Endothelial cell of umbilical vein (primary cell): ENCODE results near the gene GRID1. TPM values are rescaled to one million over a fixed set of nuclear protein-coding genes. Genes with fewer than 3 reads are reported as not detected.

ENCODE experiments used
- BruUV-seq: library from RNA; stranded (reverse); fragments of 400-500 nt; replicated peaks from 2 replicates; lab custom pipeline; 2021; lab: Mats Ljungman, UMichigan
- CTCF ChIA-PET: fragments of 300-600, 350-600 bp; sonication (Branson Sonifier 250); formaldehyde crosslinking; loops from one replicate; lab custom pipeline; 2021; ENCODE audit warnings: antibody characterized with exemption, inconsistent platforms; lab: Charles Lee
- POLR2A ChIA-PET: fragments of 300-600, 350-600 bp; sonication (Branson Sonifier 250); formaldehyde crosslinking; loops from one replicate; lab custom pipeline; 2021; ENCODE audit warnings: antibody characterized with exemption, inconsistent platforms; lab: Charles Lee
- DNase-seq: peaks from one replicate; pipeline ENCODE4 v3.0.0-alpha.2; 2011; ENCODE audit warnings: low read depth, low spot score
- FAIRE-seq: peaks from 2 replicates; lab custom pipeline; 2011; peaks lifted over from hg19 to GRCh38; lab: Jason Lieb, UNC
- H2AFZ ChIP-seq: 2 replicates; pipeline ENCODE4 v1.6.0; 2012; ENCODE audit warnings: low read depth, low read length, control low read depth, inconsistent platforms
- H3K27ac ChIP-seq: 2 replicates; pipeline ENCODE4 v1.5.1; 2011; ENCODE audit warnings: low read depth, mild to moderate bottlenecking, control low read depth, low read length, moderate library complexity; ENCODE audit not compliant: insufficient read depth
- H3K27me3 ChIP-seq, 2 experiments: 2 replicates each; pipeline versions ENCODE4 v1.6.0 to v1.6.1; 2011; ENCODE audit warnings: low read length in 2 of 2, mixed read lengths in 1 of 2; ENCODE audit not compliant: control insufficient read depth in 2 of 2, insufficient read depth in 2 of 2
- H3K36me3 ChIP-seq, 2 experiments: 2 replicates in 1 of 2; 3 replicates in 1 of 2; pipeline ENCODE4 v1.5.1; 2011; ENCODE audit warnings: low read length in 2 of 2, mild to moderate bottlenecking in 1 of 2, moderate library complexity in 1 of 2; ENCODE audit not compliant: control insufficient read depth in 2 of 2, insufficient read depth in 2 of 2; ENCODE audit errors: extremely low read depth in 1 of 2
- H3K4me1 ChIP-seq: 3 replicates; pipeline ENCODE4 v1.5.1; 2011; ENCODE audit warnings: mild to moderate bottlenecking, low read length; ENCODE audit not compliant: control insufficient read depth, insufficient read depth; ENCODE audit errors: extremely low read depth
- H3K4me2 ChIP-seq: 2 replicates; pipeline ENCODE4 v1.6.1; 2011; ENCODE audit warnings: low read length, control low read depth, mixed read lengths; ENCODE audit not compliant: insufficient read depth
- H3K4me3 ChIP-seq, 3 experiments: fragments of 200-600 bp in 1 of 3; sonication (generic), shearing (Covaris generic) in 1 of 3; replicated peaks in 1 of 3; 2 replicates each; pipeline ENCODE4 v1.5.1; 2011 to 2016; ENCODE audit warnings: control low read depth in 3 of 3, low read length in 3 of 3, mild to moderate bottlenecking in 2 of 3, inconsistent platforms in 1 of 3, low read depth in 1 of 3, moderate library complexity in 1 of 3; ENCODE audit not compliant: insufficient read depth in 1 of 3
- H3K79me2 ChIP-seq: 2 replicates; pipeline ENCODE4 v1.6.0; 2012; ENCODE audit warnings: low read length, inconsistent platforms; ENCODE audit not compliant: control insufficient read depth, insufficient read depth
- H3K9ac ChIP-seq: replicated peaks from 2 replicates; pipeline ENCODE3; 2011; ENCODE audit warnings: low read length, control low read depth; ENCODE audit not compliant: insufficient read depth; ENCODE audit errors: extremely low read depth
- H3K9me1 ChIP-seq: replicated peaks from 3 replicates; pipeline ENCODE4 v1.6.0; 2011; ENCODE audit warnings: mild to moderate bottlenecking, low read length; ENCODE audit not compliant: control insufficient read depth, insufficient read depth; ENCODE audit errors: extremely low read depth
- H3K9me3 ChIP-seq: replicated peaks from 2 replicates; pipeline ENCODE4 v1.5.1; 2012; ENCODE audit warnings: low read length, inconsistent platforms; ENCODE audit not compliant: control insufficient read depth, insufficient read depth
- H4K20me1 ChIP-seq: replicated peaks from 2 replicates; pipeline ENCODE3; 2011; ENCODE audit warnings: mild to moderate bottlenecking, low read length; ENCODE audit not compliant: control insufficient read depth, insufficient read depth; ENCODE audit errors: extremely low read depth
- EZH2 ChIP-seq: IDR thresholded peaks from 2 replicates; pipeline ENCODE4 v1.6.1; 2012; ENCODE audit warnings: borderline replicate concordance, low read depth, mild to moderate bottlenecking, moderate library complexity, low read length, inconsistent platforms; ENCODE audit not compliant: severe bottlenecking
- FOS ChIP-seq: IDR thresholded peaks from 2 replicates; pipeline ENCODE4 v1.6.1; 2011; ENCODE audit warnings: mild to moderate bottlenecking, low read length, moderate library complexity, borderline replicate concordance; ENCODE audit not compliant: insufficient read depth
- GATA2 ChIP-seq: IDR thresholded peaks from 2 replicates; pipeline ENCODE4 v1.7.0; 2011; ENCODE audit warnings: low read depth, mild to moderate bottlenecking, moderate library complexity, mixed read lengths, low read length; ENCODE audit not compliant: insufficient read length, insufficient read depth
- JUN ChIP-seq: IDR thresholded peaks from 2 replicates; pipeline ENCODE4 v1.6.1; 2011; ENCODE audit warnings: borderline replicate concordance, low read depth; ENCODE audit not compliant: insufficient read length, insufficient read depth
- MAX ChIP-seq: IDR thresholded peaks from 2 replicates; pipeline ENCODE4 v1.6.1; 2011; ENCODE audit not compliant: insufficient read depth, insufficient read length
- MYC ChIP-seq: IDR thresholded peaks from one replicate; pipeline ENCODE4 v1.6.1; 2011; ENCODE audit warnings: mild to moderate bottlenecking, low read depth, low read length
- POLR2A ChIP-seq: IDR thresholded peaks from 2 replicates; pipeline ENCODE4 v1.6.1; 2012; ENCODE audit warnings: low read depth, mild to moderate bottlenecking, control low read depth, low read length
- POLR2AphosphoS5 ChIP-seq: IDR thresholded peaks from 2 replicates; pipeline ENCODE4 v1.6.1; 2012; ENCODE audit warnings: low read depth, mild to moderate bottlenecking, control low read depth, low read length, moderate library complexity; ENCODE audit not compliant: insufficient read depth
- dilution Hi-C: fragments of 300-500 bp; cut with MboI; formaldehyde crosslinking; loops from one replicate; pipeline ENCODE4 v1.15.0; 2019; ENCODE audit warnings: low sequenced_read_pairs; ENCODE audit not compliant: extremely low pct_ligation_motif_present
- intact Hi-C: fragments of 100-400 bp; cut with micrococcal nuclease; formaldehyde crosslinking; loops from one replicate; pipeline ENCODE4 v1.10.0; 2022
- polyA plus RNA-seq, 4 experiments: library from polyadenylated mRNA; depleted of rRNA in 3 of 4; stranded (reverse) in 3 of 4; unstranded in 1 of 4; fragments of >200 nt; gene quantifications; 2 replicates each; pipeline versions ENCODE4 v1.2.1 to v1.2.3, GENCODE V29; 2011 to 2012; ENCODE audit warnings: missing spikeins in 1 of 4
- total RNA-seq: library from RNA; stranded (reverse); gene quantifications from 2 replicates; pipeline ENCODE4 v1.2.3, GENCODE V29; 2021

Gene GRID1
- total and polyA plus RNA-seq, 2 donors (not counting 3 experiments of a cell fraction or from before 2014, with no cell fraction given) = not detected

GRCh38 chr10:86135191-86135590, 231.4 kb downstream of the GRID1 start:
- Histone ChIP-seq H4K20me1 (no peaks in the 10 kb centered on the region), H2AFZ (no peak overlapping the region), H3K9ac (no peak overlapping the region), H3K9me1 (no peaks in the 10 kb centered on the region), H3K36me3 (no peaks in the 10 kb centered on the region), H3K79me2 (no peaks in the 10 kb centered on the region), H3K27ac (no peak overlapping the region), H3K4me2 (no peak overlapping the region), H3K4me3 (no peak overlapping the region), H3K4me1 (no peaks in the 10 kb centered on the region), H3K27me3 (no peaks in the 10 kb centered on the region), H3K9me3 (no peaks in the 10 kb centered on the region)
- dilution Hi-C loops = no loop called here
- CTCF ChIA-PET = no interaction called here
- FAIRE-seq (no peak), DNase-seq (no peak)
- POLR2A ChIA-PET = no interaction called here
- intact Hi-C loops = no loop called here
- BruUV-seq = no TSS peak
- no peak for TF ChIP-seq MYC
- TF ChIP-seq JUN = no peak
- TF ChIP-seq POLR2AphosphoS5 = no peak
- TF ChIP-seq MAX = no peak
- no peak for TF ChIP-seq POLR2A
- TF ChIP-seq FOS = no peak
- no peak for TF ChIP-seq GATA2
- TF ChIP-seq EZH2 = no peak
